Measurements from ENCODE around the gene ANXA2. TPM values are rescaled to one million over a fixed set of nuclear protein-coding genes. Genes with fewer than 3 reads are reported as not detected.

Gene ANXA2
- total and polyA plus RNA-seq, 2 donors (not counting 1 experiment from before 2014, with no cell fraction given), result 116 to 133 TPM

- Histone ChIP-seq H2AFZ (ENCODE audit: insufficient read depth, low read depth, low read length, poor library complexity, severe bottlenecking) (no peak overlapping the region), H3K4me1 (ENCODE audit: control insufficient read depth in 2 of 2, insufficient read depth in 2 of 2, low read length in 2 of 2) (no peaks in the 10 kb centered on the region), H4K20me1 (ENCODE audit: control insufficient read depth, insufficient read depth, low read length, poor library complexity, severe bottlenecking) (no peaks in the 10 kb centered on the region), H3K79me2 (ENCODE audit: control insufficient read depth, insufficient read depth, low read length) (no peaks in the 10 kb centered on the region), H3K4me3 (ENCODE audit: control extremely low read depth in 1 of 5, extremely low read depth in 1 of 5, insufficient read depth in 1 of 5, low read depth in 2 of 5, low read length in 4 of 5) (no peak overlapping the region), H3K9ac (ENCODE audit: low read length) (no peak overlapping the region), H3K36me3 (replicated peaks in 1 of 2; ENCODE audit: control extremely low read depth in 1 of 2, control insufficient read depth in 1 of 2, extremely low read depth in 1 of 2, insufficient read depth in 2 of 2, low read length in 1 of 2) (no peaks in the 10 kb centered on the region), H3K4me2 (replicated peaks; ENCODE audit: low read depth, low read length, poor library complexity, severe bottlenecking) (no peak overlapping the region), H3K9me3 (ENCODE audit: control extremely low read depth in 1 of 3, control insufficient read depth in 2 of 3, insufficient read depth in 1 of 3, low read length in 2 of 3) (no peaks in the 10 kb centered on the region), H3K27me3 (replicated peaks in 1 of 4; ENCODE audit: control extremely low read depth in 1 of 4, control insufficient read depth in 3 of 4, insufficient read depth in 4 of 4, low read length in 3 of 4) (peaks cover 0 to 19% (median 10%) of the 10 kb centered on the region in 4 experiments), H3K27ac (ENCODE audit: low read length in 2 of 2) (no peak overlapping the region)
- intact Hi-C loops (cut with micrococcal nuclease), result loop anchor here (2.0 kb wide), 1 partner anchor 635 kb away; no protein-coding TSS in a partner anchor
- POLR2A ChIA-PET, result no interaction called here
- no peak for TF ChIP-seq CTCF (IDR thresholded peaks at IDR 0.05)
- no peak for TF ChIP-seq EZH2 (IDR thresholded peaks at IDR 0.05; ENCODE audit: borderline replicate concordance, insufficient read depth, low read depth, low read length, poor library complexity, severe bottlenecking)
- Mint-ChIP-seq H3K4me3 (no peak overlapping the region), H3K9me3 (ENCODE audit: insufficient read depth) (no peaks in the 10 kb centered on the region), H3K27me3 (peaks cover 38% of the 10 kb centered on the region), H3K27ac (no peak overlapping the region), H3K4me1 (peaks cover 2% of the 10 kb centered on the region)
- DNase-seq (no peak), ATAC-seq (ENCODE audit: low read depth) (no peak)
- CTCF ChIA-PET, result interaction anchor here (0.8 to 1.4 kb wide), 5 partner anchors 9 to 1164 kb away, joined by 3 to 5 read pairs (median 3); no protein-coding TSS in a partner anchor
- WGBS (ENCODE audit: insufficient coverage), result no CpG with 5 or more reads among the region's 6 CpGs
Observed at GRCh38 chr15:60325905-60326304, 71.9 kb downstream of the ANXA2 start.

GRCh38 chr15:60324706-60325438 lies 72.9 kb downstream of the ANXA2 start:
- no peak overlapping the region for H3K27ac Mint-ChIP-seq
- Histone ChIP-seq H2AFZ (ENCODE audit: insufficient read depth, low read depth, low read length, poor library complexity, severe bottlenecking) (no peak overlapping the region), H3K9me3 (ENCODE audit: control extremely low read depth in 1 of 3, control insufficient read depth in 2 of 3, insufficient read depth in 1 of 3, low read length in 2 of 3) (no peaks in the 10 kb centered on the region), H3K4me3 (ENCODE audit: control extremely low read depth in 1 of 5, extremely low read depth in 1 of 5, insufficient read depth in 1 of 5, low read depth in 2 of 5, low read length in 4 of 5) (no peak overlapping the region), H3K27ac (ENCODE audit: low read length in 2 of 2) (no peak overlapping the region), H3K27me3 (replicated peaks in 1 of 4; ENCODE audit: control extremely low read depth in 1 of 4, control insufficient read depth in 3 of 4, insufficient read depth in 4 of 4, low read length in 3 of 4) (peaks cover 0 to 19% (median 10%) of the 10 kb centered on the region in 4 experiments), H3K9ac (ENCODE audit: low read length) (no peak overlapping the region), H4K20me1 (ENCODE audit: control insufficient read depth, insufficient read depth, low read length, poor library complexity, severe bottlenecking) (no peaks in the 10 kb centered on the region), H3K79me2 (ENCODE audit: control insufficient read depth, insufficient read depth, low read length) (no peaks in the 10 kb centered on the region), H3K4me1 (ENCODE audit: control insufficient read depth in 2 of 2, insufficient read depth in 2 of 2, low read length in 2 of 2) (no peaks in the 10 kb centered on the region), H3K36me3 (replicated peaks in 1 of 2; ENCODE audit: control extremely low read depth in 1 of 2, control insufficient read depth in 1 of 2, extremely low read depth in 1 of 2, insufficient read depth in 2 of 2, low read length in 1 of 2) (no peaks in the 10 kb centered on the region), H3K4me2 (replicated peaks; ENCODE audit: low read depth, low read length, poor library complexity, severe bottlenecking) (no peak overlapping the region)
- intact Hi-C loops (cut with micrococcal nuclease), result no loop called here
- no peak overlapping the region for H3K4me3 Mint-ChIP-seq
- peaks cover 36% of the 10 kb centered on the region for H3K27me3 Mint-ChIP-seq
- H3K9me3 Mint-ChIP-seq (ENCODE audit: insufficient read depth), result no peaks in the 10 kb centered on the region
- ATAC-seq (ENCODE audit: low read depth), result no peak
- H3K4me1 Mint-ChIP-seq, result peaks cover 2% of the 10 kb centered on the region
- POLR2A ChIA-PET, result no interaction called here
- no CpG with 5 or more reads among the region's 10 CpGs for WGBS (ENCODE audit: insufficient coverage)
- TF ChIP-seq EZH2 (IDR thresholded peaks at IDR 0.05; ENCODE audit: borderline replicate concordance, insufficient read depth, low read depth, low read length, poor library complexity, severe bottlenecking) (no peak), CTCF (IDR thresholded peaks at IDR 0.05) (no peak)
- no peak for DNase-seq
- CTCF ChIA-PET, result interaction anchor here (0.5 to 1.3 kb wide), 3 partner anchors 145 to 633 kb away, joined by 3 read pairs; no protein-coding TSS in a partner anchor
